HepG2 (cell line): Measurements from ENCODE around the gene TMEM250. TPM values are rescaled to one million over a fixed set of nuclear protein-coding genes. Genes with fewer than 3 reads are reported as not detected.

Experiments used
- FOXA1 ChIP-seq, 2 experiments: fragments of 450-650 bp in 1 of 2; sonication (generic) in 1 of 2; formaldehyde crosslinking in 1 of 2; IDR thresholded peaks; 2 replicates each; pipeline versions ENCODE4 v1.4.0 to v1.6.1; 2016 to 2020; ENCODE audit warnings: missing genetic modification reagents in 1 of 2
- HDAC2 ChIP-seq: sonication (generic); formaldehyde crosslinking; IDR thresholded peaks from 2 replicates; pipeline ENCODE4 v1.4.0; 2020; ENCODE audit warnings: missing genetic modification reagents
- IKZF4 ChIP-seq: sonication (generic); formaldehyde crosslinking; IDR thresholded peaks from 2 replicates; pipeline ENCODE4 v1.5.1; 2020; ENCODE audit warnings: borderline replicate concordance, mild to moderate bottlenecking, low read depth, missing genetic modification reagents; ENCODE audit errors: not compliant biosample characterization
- MTF2 ChIP-seq: sonication (generic); formaldehyde crosslinking; IDR thresholded peaks from 2 replicates; pipeline ENCODE4 v1.5.0; 2020; ENCODE audit warnings: missing genetic modification reagents, borderline replicate concordance
- PHF20 ChIP-seq: sonication (generic); formaldehyde crosslinking; IDR thresholded peaks from 2 replicates; pipeline ENCODE4 v1.5.0; 2020; ENCODE audit warnings: mild to moderate bottlenecking, missing genetic modification reagents
- SRSF9 ChIP-seq: fragments of 200-400 bp; formaldehyde crosslinking; IDR thresholded peaks from 2 replicates; pipeline ENCODE4 v1.6.1; 2018; ENCODE audit warnings: borderline replicate concordance, mild to moderate bottlenecking, low read depth, low read length; ENCODE audit not compliant: insufficient read depth, poor library complexity, severe bottlenecking
- TCF7 ChIP-seq: sonication (generic); IDR thresholded peaks from 2 replicates; pipeline ENCODE4 v1.6.1; 2016; ENCODE audit warnings: antibody characterized with exemption, low read depth
- ZFP82 ChIP-seq: sonication (generic); formaldehyde crosslinking; IDR thresholded peaks from 2 replicates; pipeline ENCODE4 v1.5.1; 2020; ENCODE audit warnings: mild to moderate bottlenecking, missing genetic modification reagents, borderline replicate concordance
- ZNF230 ChIP-seq: sonication (generic); formaldehyde crosslinking; IDR thresholded peaks from 2 replicates; pipeline ENCODE4 v1.4.0; 2020; ENCODE audit warnings: mild to moderate bottlenecking, missing genetic modification reagents
- ZNF496 ChIP-seq: sonication (generic); formaldehyde crosslinking; IDR thresholded peaks from 2 replicates; pipeline ENCODE4 v1.8.1; 2023; ENCODE audit warnings: mild to moderate bottlenecking, moderate library complexity, missing genetic modification reagents; ENCODE audit not compliant: insufficient replicate concordance
- ZNF552 ChIP-seq: sonication (generic); formaldehyde crosslinking; IDR thresholded peaks from 2 replicates; pipeline ENCODE4 v1.9.0; 2022; ENCODE audit warnings: missing genetic modification reagents, mild to moderate bottlenecking, borderline replicate concordance
- ZNF564 ChIP-seq: sonication (generic); formaldehyde crosslinking; IDR thresholded peaks from 2 replicates; pipeline ENCODE4 v1.8.1; 2023; ENCODE audit warnings: mild to moderate bottlenecking, missing genetic modification reagents
- ZNF670 ChIP-seq: sonication (generic); formaldehyde crosslinking; IDR thresholded peaks from 2 replicates; pipeline ENCODE4 v1.8.0; 2022; ENCODE audit warnings: mild to moderate bottlenecking, missing genetic modification reagents, borderline replicate concordance
- ZNF766 ChIP-seq: sonication (generic); formaldehyde crosslinking; IDR thresholded peaks from 2 replicates; pipeline ENCODE4 v1.5.0; 2020; ENCODE audit warnings: missing genetic modification reagents, borderline replicate concordance
- ZNF83 ChIP-seq: sonication (generic); formaldehyde crosslinking; IDR thresholded peaks from 2 replicates; pipeline ENCODE4 v1.4.0; 2020; ENCODE audit warnings: missing genetic modification reagents, mild to moderate bottlenecking, borderline replicate concordance
- polyA plus RNA-seq, 8 experiments: library from polyadenylated mRNA; depleted of rRNA in 3 of 8; stranded (reverse) in 7 of 8; unstranded in 1 of 8; fragments of >200 nt; fragmentation: Illumina TruSeq in 4 of 8; extraction: Trizol in 4 of 8; gene quantifications; 2 replicates each; pipeline versions ENCODE4 v1.2.1 to v1.2.3, GENCODE V29; 2011 to 2016; ENCODE audit warnings: low read depth in 4 of 8, missing spikeins in 1 of 8, mixed read lengths in 1 of 8; ENCODE audit not compliant: insufficient read depth in 1 of 8
- total RNA-seq, 5 experiments: library from RNA; depleted of rRNA; stranded (reverse); fragments of >200 nt; fragmentation: Illumina TruSeq; extraction: Trizol; gene quantifications; 2 replicates each; pipeline ENCODE4 v1.2.3, GENCODE V29; 2016; ENCODE audit warnings: low read depth in 1 of 5
- TF ChIP-seq, protein P1 (sequence below): sonication (generic); formaldehyde crosslinking; IDR thresholded peaks from 2 replicates; pipeline ENCODE4 v1.9.0; 2021; ENCODE audit warnings: mild to moderate bottlenecking, missing genetic modification reagents
- TF ChIP-seq, protein P2 (sequence below): IDR thresholded peaks from 2 replicates; pipeline ENCODE4 v1.6.1; 2016; ENCODE audit warnings: low read depth, borderline replicate concordance
- TF ChIP-seq, protein P3 (sequence below): sonication (generic); formaldehyde crosslinking; IDR thresholded peaks from 2 replicates; pipeline ENCODE4 v1.8.0; 2022; ENCODE audit warnings: missing genetic modification reagents, mild to moderate bottlenecking, moderate library complexity, borderline replicate concordance

Gene TMEM250
- total and polyA plus RNA-seq, 2 of the 13 experiments (the other 11 are each of a cell fraction or from before 2014, with no cell fraction given), result 5.5 to 13.9 TPM

DNA sequence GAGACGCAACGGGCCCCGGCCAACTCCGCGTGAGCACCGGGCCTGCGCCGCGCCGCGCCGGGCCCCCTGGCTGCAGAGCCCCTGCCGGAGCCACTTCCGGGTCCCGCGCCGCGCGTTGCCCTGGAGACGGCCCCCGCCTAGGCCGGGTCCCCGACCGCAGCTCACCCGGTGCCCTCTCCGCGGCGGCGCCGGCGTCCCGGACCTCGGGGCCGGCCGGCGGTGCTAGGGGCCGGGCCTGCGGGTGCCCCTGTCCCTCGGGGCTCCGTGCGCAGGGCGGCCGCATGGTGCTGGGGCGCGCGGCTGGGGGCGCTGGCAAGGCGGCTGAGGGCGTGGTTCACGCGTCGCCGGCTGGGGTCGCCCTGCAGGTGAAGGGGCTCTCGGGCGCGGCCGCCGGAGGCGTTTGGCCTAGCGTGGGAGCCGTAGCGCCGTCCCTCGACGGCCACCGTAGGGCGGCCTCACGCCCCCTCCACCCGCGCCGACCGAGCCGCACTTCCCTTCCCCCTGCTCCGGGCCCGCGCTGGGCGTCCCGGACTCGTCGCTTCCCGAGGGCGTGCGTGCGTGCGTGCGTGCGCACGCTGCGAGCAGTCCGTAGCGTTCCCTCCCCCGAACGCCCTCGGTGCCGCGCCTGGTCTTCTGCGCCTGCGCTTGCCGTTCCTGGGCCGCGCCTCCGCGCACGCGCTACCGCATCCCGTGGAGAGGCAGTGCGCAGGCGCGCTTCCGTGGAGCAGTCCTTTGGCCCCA lies at the start of gene TMEM250 (continued):
- TF ChIP-seq MTF2 (CRISPR knock-in tag) (0 out of 2 replicates have a peak, but pooled peaks have one; percentile 48), ZNF230 (CRISPR knock-in tag) (no peak), ZNF83 (no peak; the same call in 1 of the 2 replicates), FOXA1 (IDR thresholded peaks at IDR 0.05) (no peak), FOXA1 (CRISPR knock-in tag; IDR thresholded peaks at IDR 0.05) (no peak; the same call in 1 of the 2 replicates), IKZF4 (no peak), ZFP82 (CRISPR knock-in tag) (peak; percentile 88; the same call in 1 of the 2 replicates), SRSF9 (no peak), ZNF496 (CRISPR knock-in tag) (no peak), ZNF670 (peak; percentile 88; the same call in 1 of the 2 replicates), ZNF564 (CRISPR knock-in tag) (no peak; the same call in 1 of the 2 replicates), TCF7 (no peak), ZNF552 (CRISPR knock-in tag) (peak; percentile 77; the same call in 1 of the 2 replicates), ZNF766 (CRISPR knock-in tag) (no peak; the same call in 1 of the 2 replicates), PHF20 (peak; percentile 87), HDAC2 (peak; percentile 78)
- TF ChIP-seq, protein P1, sequence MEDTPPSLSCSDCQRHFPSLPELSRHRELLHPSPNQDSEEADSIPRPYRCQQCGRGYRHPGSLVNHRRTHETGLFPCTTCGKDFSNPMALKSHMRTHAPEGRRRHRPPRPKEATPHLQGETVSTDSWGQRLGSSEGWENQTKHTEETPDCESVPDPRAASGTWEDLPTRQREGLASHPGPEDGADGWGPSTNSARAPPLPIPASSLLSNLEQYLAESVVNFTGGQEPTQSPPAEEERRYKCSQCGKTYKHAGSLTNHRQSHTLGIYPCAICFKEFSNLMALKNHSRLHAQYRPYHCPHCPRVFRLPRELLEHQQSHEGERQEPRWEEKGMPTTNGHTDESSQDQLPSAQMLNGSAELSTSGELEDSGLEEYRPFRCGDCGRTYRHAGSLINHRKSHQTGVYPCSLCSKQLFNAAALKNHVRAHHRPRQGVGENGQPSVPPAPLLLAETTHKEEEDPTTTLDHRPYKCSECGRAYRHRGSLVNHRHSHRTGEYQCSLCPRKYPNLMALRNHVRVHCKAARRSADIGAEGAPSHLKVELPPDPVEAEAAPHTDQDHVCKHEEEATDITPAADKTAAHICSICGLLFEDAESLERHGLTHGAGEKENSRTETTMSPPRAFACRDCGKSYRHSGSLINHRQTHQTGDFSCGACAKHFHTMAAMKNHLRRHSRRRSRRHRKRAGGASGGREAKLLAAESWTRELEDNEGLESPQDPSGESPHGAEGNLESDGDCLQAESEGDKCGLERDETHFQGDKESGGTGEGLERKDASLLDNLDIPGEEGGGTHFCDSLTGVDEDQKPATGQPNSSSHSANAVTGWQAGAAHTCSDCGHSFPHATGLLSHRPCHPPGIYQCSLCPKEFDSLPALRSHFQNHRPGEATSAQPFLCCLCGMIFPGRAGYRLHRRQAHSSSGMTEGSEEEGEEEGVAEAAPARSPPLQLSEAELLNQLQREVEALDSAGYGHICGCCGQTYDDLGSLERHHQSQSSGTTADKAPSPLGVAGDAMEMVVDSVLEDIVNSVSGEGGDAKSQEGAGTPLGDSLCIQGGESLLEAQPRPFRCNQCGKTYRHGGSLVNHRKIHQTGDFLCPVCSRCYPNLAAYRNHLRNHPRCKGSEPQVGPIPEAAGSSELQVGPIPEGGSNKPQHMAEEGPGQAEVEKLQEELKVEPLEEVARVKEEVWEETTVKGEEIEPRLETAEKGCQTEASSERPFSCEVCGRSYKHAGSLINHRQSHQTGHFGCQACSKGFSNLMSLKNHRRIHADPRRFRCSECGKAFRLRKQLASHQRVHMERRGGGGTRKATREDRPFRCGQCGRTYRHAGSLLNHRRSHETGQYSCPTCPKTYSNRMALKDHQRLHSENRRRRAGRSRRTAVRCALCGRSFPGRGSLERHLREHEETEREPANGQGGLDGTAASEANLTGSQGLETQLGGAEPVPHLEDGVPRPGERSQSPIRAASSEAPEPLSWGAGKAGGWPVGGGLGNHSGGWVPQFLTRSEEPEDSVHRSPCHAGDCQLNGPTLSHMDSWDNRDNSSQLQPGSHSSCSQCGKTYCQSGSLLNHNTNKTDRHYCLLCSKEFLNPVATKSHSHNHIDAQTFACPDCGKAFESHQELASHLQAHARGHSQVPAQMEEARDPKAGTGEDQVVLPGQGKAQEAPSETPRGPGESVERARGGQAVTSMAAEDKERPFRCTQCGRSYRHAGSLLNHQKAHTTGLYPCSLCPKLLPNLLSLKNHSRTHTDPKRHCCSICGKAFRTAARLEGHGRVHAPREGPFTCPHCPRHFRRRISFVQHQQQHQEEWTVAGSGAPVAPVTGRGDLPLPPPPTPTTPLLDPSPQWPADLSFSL (CRISPR knock-in tag), result no peak
- TF ChIP-seq, protein P2, sequence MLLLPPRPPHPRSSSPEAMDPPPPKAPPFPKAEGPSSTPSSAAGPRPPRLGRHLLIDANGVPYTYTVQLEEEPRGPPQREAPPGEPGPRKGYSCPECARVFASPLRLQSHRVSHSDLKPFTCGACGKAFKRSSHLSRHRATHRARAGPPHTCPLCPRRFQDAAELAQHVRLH, result peak; percentile 72; the same call in 1 of the 2 replicates
- TF ChIP-seq, protein P3, sequence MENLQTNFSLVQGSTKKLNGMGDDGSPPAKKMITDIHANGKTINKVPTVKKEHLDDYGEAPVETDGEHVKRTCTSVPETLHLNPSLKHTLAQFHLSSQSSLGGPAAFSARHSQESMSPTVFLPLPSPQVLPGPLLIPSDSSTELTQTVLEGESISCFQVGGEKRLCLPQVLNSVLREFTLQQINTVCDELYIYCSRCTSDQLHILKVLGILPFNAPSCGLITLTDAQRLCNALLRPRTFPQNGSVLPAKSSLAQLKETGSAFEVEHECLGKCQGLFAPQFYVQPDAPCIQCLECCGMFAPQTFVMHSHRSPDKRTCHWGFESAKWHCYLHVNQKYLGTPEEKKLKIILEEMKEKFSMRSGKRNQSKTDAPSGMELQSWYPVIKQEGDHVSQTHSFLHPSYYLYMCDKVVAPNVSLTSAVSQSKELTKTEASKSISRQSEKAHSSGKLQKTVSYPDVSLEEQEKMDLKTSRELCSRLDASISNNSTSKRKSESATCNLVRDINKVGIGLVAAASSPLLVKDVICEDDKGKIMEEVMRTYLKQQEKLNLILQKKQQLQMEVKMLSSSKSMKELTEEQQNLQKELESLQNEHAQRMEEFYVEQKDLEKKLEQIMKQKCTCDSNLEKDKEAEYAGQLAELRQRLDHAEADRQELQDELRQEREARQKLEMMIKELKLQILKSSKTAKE (CRISPR knock-in tag), result peak; percentile 14
